Ishikawa (cell line): ENCODE results near the gene CDC42BPA.

Experiments
- CREB1 ChIP-seq: IDR thresholded peaks from 2 replicates; pipeline ENCODE4 v1.6.1; 2012; ENCODE audit warnings: low read depth
- EGR1 ChIP-seq: IDR thresholded peaks from 2 replicates; pipeline ENCODE4 v1.6.1; 2012
- EP300 ChIP-seq: IDR thresholded peaks from 2 replicates; pipeline ENCODE4 v1.6.1; 2012; ENCODE audit warnings: borderline replicate concordance
- FOXM1 ChIP-seq: IDR thresholded peaks from 2 replicates; pipeline ENCODE4 v1.6.1; 2012; ENCODE audit warnings: low read depth, borderline replicate concordance
- RAD21 ChIP-seq: IDR thresholded peaks from 2 replicates; pipeline ENCODE4 v1.6.1; 2012; ENCODE audit warnings: low read depth
- TAF1 ChIP-seq: IDR thresholded peaks from 2 replicates; pipeline ENCODE4 v1.6.1; 2012; ENCODE audit warnings: low read depth, mild to moderate bottlenecking
- TCF12 ChIP-seq: IDR thresholded peaks from 2 replicates; pipeline ENCODE4 v1.6.1; 2012; ENCODE audit warnings: low read depth
- TF ChIP-seq, protein P1 (sequence below): IDR thresholded peaks from 2 replicates; pipeline ENCODE4 v1.6.1; 2012
- TF ChIP-seq, protein P2 (sequence below): IDR thresholded peaks from 2 replicates; pipeline ENCODE4 v1.6.1; 2012; ENCODE audit warnings: low read depth, mild to moderate bottlenecking
- TF ChIP-seq, protein P3 (sequence below): IDR thresholded peaks from 2 replicates; pipeline ENCODE4 v1.6.1; 2012

DNA sequence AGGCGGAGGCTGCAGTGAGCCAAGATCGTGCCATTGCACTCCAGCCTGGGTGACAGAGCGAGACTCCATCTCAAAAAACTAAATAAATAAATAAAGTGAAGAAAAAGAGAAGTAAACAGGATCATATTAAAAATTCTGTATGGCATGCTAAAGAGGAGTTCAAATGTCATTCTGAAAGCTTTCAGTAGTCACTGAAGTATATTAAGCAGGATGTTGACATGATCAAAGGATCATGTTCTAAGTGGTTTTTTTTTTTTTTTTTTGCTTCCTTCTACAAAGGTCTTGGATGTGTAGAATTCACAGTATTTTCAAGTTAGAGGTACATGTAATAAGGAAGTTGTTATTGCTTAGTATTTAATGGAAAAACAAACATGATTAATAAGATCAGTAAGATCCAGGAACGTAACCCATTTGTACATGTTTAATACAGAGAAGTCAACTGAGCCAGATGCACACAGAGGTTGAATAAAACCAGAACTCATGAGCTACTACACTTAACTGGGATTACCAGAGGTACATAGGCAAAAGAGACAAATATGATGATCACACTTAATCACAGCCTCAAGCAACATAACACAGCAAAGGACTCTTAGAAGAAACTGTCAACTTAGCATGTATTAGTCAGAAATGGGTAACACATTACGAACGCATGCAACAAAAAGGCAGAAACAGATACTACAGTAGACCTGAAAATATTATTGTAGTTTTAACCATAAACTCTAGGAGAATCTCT is 12.2 kb downstream of the CDC42BPA start:
- TF ChIP-seq, protein P1, sequence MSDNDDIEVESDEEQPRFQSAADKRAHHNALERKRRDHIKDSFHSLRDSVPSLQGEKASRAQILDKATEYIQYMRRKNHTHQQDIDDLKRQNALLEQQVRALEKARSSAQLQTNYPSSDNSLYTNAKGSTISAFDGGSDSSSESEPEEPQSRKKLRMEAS, result no peak
- TF ChIP-seq, protein P2, sequence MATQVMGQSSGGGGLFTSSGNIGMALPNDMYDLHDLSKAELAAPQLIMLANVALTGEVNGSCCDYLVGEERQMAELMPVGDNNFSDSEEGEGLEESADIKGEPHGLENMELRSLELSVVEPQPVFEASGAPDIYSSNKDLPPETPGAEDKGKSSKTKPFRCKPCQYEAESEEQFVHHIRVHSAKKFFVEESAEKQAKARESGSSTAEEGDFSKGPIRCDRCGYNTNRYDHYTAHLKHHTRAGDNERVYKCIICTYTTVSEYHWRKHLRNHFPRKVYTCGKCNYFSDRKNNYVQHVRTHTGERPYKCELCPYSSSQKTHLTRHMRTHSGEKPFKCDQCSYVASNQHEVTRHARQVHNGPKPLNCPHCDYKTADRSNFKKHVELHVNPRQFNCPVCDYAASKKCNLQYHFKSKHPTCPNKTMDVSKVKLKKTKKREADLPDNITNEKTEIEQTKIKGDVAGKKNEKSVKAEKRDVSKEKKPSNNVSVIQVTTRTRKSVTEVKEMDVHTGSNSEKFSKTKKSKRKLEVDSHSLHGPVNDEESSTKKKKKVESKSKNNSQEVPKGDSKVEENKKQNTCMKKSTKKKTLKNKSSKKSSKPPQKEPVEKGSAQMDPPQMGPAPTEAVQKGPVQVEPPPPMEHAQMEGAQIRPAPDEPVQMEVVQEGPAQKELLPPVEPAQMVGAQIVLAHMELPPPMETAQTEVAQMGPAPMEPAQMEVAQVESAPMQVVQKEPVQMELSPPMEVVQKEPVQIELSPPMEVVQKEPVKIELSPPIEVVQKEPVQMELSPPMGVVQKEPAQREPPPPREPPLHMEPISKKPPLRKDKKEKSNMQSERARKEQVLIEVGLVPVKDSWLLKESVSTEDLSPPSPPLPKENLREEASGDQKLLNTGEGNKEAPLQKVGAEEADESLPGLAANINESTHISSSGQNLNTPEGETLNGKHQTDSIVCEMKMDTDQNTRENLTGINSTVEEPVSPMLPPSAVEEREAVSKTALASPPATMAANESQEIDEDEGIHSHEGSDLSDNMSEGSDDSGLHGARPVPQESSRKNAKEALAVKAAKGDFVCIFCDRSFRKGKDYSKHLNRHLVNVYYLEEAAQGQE, result no peak
- TF ChIP-seq FOXM1, result no peak
- TF ChIP-seq TAF1, result no peak
- TF ChIP-seq EGR1, result no peak
- no peak for TF ChIP-seq TCF12
- TF ChIP-seq CREB1, result no peak
- TF ChIP-seq EP300, result no peak
- TF ChIP-seq, protein P3, sequence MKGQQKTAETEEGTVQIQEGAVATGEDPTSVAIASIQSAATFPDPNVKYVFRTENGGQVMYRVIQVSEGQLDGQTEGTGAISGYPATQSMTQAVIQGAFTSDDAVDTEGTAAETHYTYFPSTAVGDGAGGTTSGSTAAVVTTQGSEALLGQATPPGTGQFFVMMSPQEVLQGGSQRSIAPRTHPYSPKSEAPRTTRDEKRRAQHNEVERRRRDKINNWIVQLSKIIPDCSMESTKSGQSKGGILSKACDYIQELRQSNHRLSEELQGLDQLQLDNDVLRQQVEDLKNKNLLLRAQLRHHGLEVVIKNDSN, result no peak
- no peak for TF ChIP-seq RAD21
